NT2/D1 (cell line): ENCODE measurements around the gene EPB42.

Source experiments
- YY1 ChIP-seq: IDR thresholded peaks from 2 replicates; pipeline ENCODE4 v1.6.1; 2011; ENCODE audit not compliant: insufficient read length, insufficient read depth
- ZNF274 ChIP-seq: IDR thresholded peaks from 2 replicates; pipeline ENCODE4 v1.6.1; 2011; ENCODE audit warnings: mild to moderate bottlenecking, low read depth, low read length

DNA sequence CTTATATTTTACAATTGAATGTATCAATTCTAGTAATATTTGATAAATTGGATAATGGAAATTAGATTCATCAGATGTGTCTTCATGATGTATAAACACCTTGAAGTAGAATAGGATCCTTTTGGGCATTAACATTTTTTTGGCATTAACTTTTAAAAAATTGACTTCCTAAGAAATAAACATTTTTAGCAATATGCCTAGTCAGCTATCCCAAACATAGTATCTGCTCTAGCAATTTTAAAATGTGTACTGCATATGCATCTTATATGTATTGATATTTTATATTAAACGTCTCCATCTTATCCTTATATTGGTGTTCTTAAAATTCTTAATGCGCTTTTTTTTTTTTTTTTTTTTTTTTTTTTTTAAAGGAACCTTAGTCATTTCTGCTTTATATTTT is 27.1 kb downstream of the EPB42 start:
- TF ChIP-seq YY1: no peak
- no peak for TF ChIP-seq ZNF274
